Right lobe of liver (tissue), 4 donors: ENCODE data around the gene CRYGD.

Experiments
- POLR2A ChIP-seq: fragments of 450-650 bp; IDR thresholded peaks from one replicate; pipeline ENCODE4 v1.6.1; 2017; ENCODE audit warnings: antibody characterized with exemption, mild to moderate bottlenecking
- TF ChIP-seq, protein P1 (sequence below), 4 donors: fragments of 200-600 bp in 3 of 4; fragments of 450-650 bp in 1 of 4; IDR thresholded peaks; one replicate each; pipeline versions ENCODE4 v1.5.1 to v1.8.0; 2016 to 2022; ENCODE audit warnings: antibody characterized with exemption in 4 of 4, mild to moderate bottlenecking in 2 of 4
- donor health status: DM: no; HTN: no; CAD: no.
- donor health status: DM: no; HTN: no; CAD: no.
- donor health status: DM: no; HTN: yes; CAD: no.

DNA sequence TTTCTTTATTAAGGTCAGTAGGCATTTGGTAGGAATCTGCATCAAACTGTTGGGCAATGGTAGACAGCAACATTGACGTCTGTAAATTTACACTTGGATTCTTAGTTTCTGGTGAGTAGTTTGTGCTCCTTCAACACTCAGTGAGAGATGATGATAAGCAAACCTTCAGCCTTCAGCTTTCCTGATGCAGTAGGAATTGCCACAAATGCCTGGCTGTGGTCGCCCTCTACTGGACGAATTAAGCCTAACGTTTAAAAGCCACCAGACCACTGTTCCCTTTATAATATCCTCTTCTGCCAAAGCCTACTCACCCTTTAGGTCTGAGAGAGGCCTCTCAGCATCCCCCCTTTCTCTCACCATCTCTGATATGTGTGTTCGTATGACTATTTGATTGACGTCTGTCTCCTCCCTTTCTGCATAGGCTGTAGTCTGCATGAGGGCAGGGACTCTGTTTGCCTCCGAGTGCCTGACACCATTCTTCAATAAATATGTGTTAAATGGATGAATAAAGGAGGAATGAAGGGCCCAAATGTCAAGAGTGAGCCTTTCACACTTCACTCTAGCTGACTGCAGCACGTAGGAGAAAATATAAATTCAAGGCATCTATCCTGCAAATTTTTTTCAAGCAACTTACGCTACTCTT, 52.0 kb downstream of the CRYGD start:
- TF ChIP-seq, protein P1, sequence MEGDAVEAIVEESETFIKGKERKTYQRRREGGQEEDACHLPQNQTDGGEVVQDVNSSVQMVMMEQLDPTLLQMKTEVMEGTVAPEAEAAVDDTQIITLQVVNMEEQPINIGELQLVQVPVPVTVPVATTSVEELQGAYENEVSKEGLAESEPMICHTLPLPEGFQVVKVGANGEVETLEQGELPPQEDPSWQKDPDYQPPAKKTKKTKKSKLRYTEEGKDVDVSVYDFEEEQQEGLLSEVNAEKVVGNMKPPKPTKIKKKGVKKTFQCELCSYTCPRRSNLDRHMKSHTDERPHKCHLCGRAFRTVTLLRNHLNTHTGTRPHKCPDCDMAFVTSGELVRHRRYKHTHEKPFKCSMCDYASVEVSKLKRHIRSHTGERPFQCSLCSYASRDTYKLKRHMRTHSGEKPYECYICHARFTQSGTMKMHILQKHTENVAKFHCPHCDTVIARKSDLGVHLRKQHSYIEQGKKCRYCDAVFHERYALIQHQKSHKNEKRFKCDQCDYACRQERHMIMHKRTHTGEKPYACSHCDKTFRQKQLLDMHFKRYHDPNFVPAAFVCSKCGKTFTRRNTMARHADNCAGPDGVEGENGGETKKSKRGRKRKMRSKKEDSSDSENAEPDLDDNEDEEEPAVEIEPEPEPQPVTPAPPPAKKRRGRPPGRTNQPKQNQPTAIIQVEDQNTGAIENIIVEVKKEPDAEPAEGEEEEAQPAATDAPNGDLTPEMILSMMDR (IDR thresholded peaks at IDR 0.05): peak; percentile 71 to 87 (median 86)
- no peak for TF ChIP-seq POLR2A
